ENCODE results near the gene POU6F2. TPM values are rescaled to one million over a fixed set of nuclear protein-coding genes. Genes with fewer than 3 reads are reported as not detected.
"Not testable (repeated sequence)": the region's sequence is repeated elsewhere in the genome, so short reads cannot be mapped to it uniquely, and the experiment has no call there.

POU6F2 gene
- total and polyA plus RNA-seq, 5 donors, result 0.81 to 3.4 (median 2.9) TPM

GRCh38 chr7:38942431-38943051, 35.2 kb upstream of the POU6F2 start:
- WGBS, result 70% methylated on average over 4 of the region's 4 CpGs
- no peak overlapping the region for H3K27ac ChIP-seq (ENCODE audit: low read length)
- intact Hi-C loops (cut with DNase I), result no loop called here

GRCh38 chr7:38947541-38947940, 30.2 kb upstream of the POU6F2 start:
- WGBS, result 92% methylated on average over 4 of the region's 4 CpGs
- intact Hi-C loops (cut with DNase I); H3K4me1 ChIP-seq (ENCODE audit: control insufficient read depth, insufficient read depth, low read length); H3K4me3 ChIP-seq (ENCODE audit: low read length); H3K27ac ChIP-seq (ENCODE audit: low read length); ATAC-seq; H3K9me3 ChIP-seq (ENCODE audit: control insufficient read depth, low read length); DNase-seq; H3K27me3 ChIP-seq (ENCODE audit: control insufficient read depth, insufficient read depth): not testable (repeated sequence)

More at GRCh38 chr7:38942431-38943051, 35.2 kb upstream of the POU6F2 start:
- no peak overlapping the region for H3K4me3 ChIP-seq (ENCODE audit: low read length)
- no peaks in the 10 kb centered on the region for H3K9me3 ChIP-seq (ENCODE audit: control insufficient read depth, low read length)
- H3K4me1 ChIP-seq (ENCODE audit: control insufficient read depth, insufficient read depth, low read length), result no peaks in the 10 kb centered on the region
- no peaks in the 10 kb centered on the region for H3K27me3 ChIP-seq (ENCODE audit: control insufficient read depth, insufficient read depth)
- DNase-seq (no peak), ATAC-seq (no peak)

GRCh38 chr7:38950309-38950708, 27.4 kb upstream of the POU6F2 start:
- Histone ChIP-seq H3K27me3 (ENCODE audit: control insufficient read depth, insufficient read depth) (no peaks in the 10 kb centered on the region), H3K9me3 (ENCODE audit: control insufficient read depth, low read length) (no peaks in the 10 kb centered on the region), H3K4me3 (ENCODE audit: low read length) (no peak overlapping the region), H3K4me1 (ENCODE audit: control insufficient read depth, insufficient read depth, low read length) (no peaks in the 10 kb centered on the region), H3K27ac (ENCODE audit: low read length) (no peak overlapping the region)
- intact Hi-C loops (cut with DNase I), result no loop called here
- ATAC-seq, result no peak
- 66% methylated on average over 1 of the region's 1 CpG for WGBS
- no peak for DNase-seq

GRCh38 chr7:38951213-38951612, 26.5 kb upstream of the POU6F2 start:
- Histone ChIP-seq H3K4me3 (ENCODE audit: low read length) (no peak overlapping the region), H3K27ac (ENCODE audit: low read length) (no peak overlapping the region), H3K27me3 (ENCODE audit: control insufficient read depth, insufficient read depth) (no peaks in the 10 kb centered on the region), H3K9me3 (ENCODE audit: control insufficient read depth, low read length) (no peaks in the 10 kb centered on the region), H3K4me1 (ENCODE audit: control insufficient read depth, insufficient read depth, low read length) (no peaks in the 10 kb centered on the region)
- ATAC-seq (no peak), DNase-seq (no peak)
- 80% methylated on average over 6 of the region's 6 CpGs for WGBS
- intact Hi-C loops (cut with DNase I), result no loop called here

- Histone ChIP-seq H3K9me3 (ENCODE audit: control insufficient read depth, low read length) (no peaks in the 10 kb centered on the region), H3K4me1 (ENCODE audit: control insufficient read depth, insufficient read depth, low read length) (no peaks in the 10 kb centered on the region), H3K27me3 (ENCODE audit: control insufficient read depth, insufficient read depth) (no peaks in the 10 kb centered on the region), H3K27ac (ENCODE audit: low read length) (no peak overlapping the region), H3K4me3 (ENCODE audit: low read length) (no peak overlapping the region)
- 96% methylated on average over 1 of the region's 1 CpG for WGBS
- no peak for ATAC-seq
- no peak for DNase-seq
- intact Hi-C loops (cut with DNase I), result no loop called here
Measured at GRCh38 chr7:38953227-38953626, 24.5 kb upstream of the POU6F2 start.

- H3K4me1 ChIP-seq (ENCODE audit: control insufficient read depth, insufficient read depth, low read length), result no peaks in the 10 kb centered on the region
- DNase-seq (no peak), ATAC-seq (no peak)
- no peak overlapping the region for H3K27ac ChIP-seq (ENCODE audit: low read length)
- intact Hi-C loops (cut with DNase I), result no loop called here
- H3K4me3 ChIP-seq (ENCODE audit: low read length), result no peak overlapping the region
- no peaks in the 10 kb centered on the region for H3K27me3 ChIP-seq (ENCODE audit: control insufficient read depth, insufficient read depth)
- WGBS, result 78% methylated on average over 4 of the region's 4 CpGs
- no peaks in the 10 kb centered on the region for H3K9me3 ChIP-seq (ENCODE audit: control insufficient read depth, low read length)
Measured at GRCh38 chr7:38953971-38954370, 23.7 kb upstream of the POU6F2 start.

- no peak overlapping the region for H3K27ac ChIP-seq (ENCODE audit: low read length)
- H3K4me1 ChIP-seq (ENCODE audit: control insufficient read depth, insufficient read depth, low read length), result no peaks in the 10 kb centered on the region
- 85% methylated on average over 5 of the region's 5 CpGs for WGBS
- intact Hi-C loops (cut with DNase I), result no loop called here
- DNase-seq (no peak), ATAC-seq (no peak)
- no peak overlapping the region for H3K4me3 ChIP-seq (ENCODE audit: low read length)
- H3K9me3 ChIP-seq (ENCODE audit: control insufficient read depth, low read length), result no peaks in the 10 kb centered on the region
- H3K27me3 ChIP-seq (ENCODE audit: control insufficient read depth, insufficient read depth), result no peaks in the 10 kb centered on the region
Measured at GRCh38 chr7:38955892-38956291, 21.8 kb upstream of the POU6F2 start.

GRCh38 chr7:38962028-38962427, 15.7 kb upstream of the POU6F2 start:
- intact Hi-C loops (cut with DNase I), result no loop called here
- Histone ChIP-seq H3K27ac (ENCODE audit: low read length) (no peak overlapping the region), H3K27me3 (ENCODE audit: control insufficient read depth, insufficient read depth) (no peaks in the 10 kb centered on the region), H3K9me3 (ENCODE audit: control insufficient read depth, low read length) (peaks cover 3% of the 10 kb centered on the region), H3K4me1 (ENCODE audit: control insufficient read depth, insufficient read depth, low read length) (no peaks in the 10 kb centered on the region), H3K4me3 (ENCODE audit: low read length) (no peak overlapping the region)
- 88% methylated on average over 1 of the region's 1 CpG for WGBS
- no peak for ATAC-seq
- no peak for DNase-seq

GRCh38 chr7:38964921-38965320, 12.8 kb upstream of the POU6F2 start:
- no peak overlapping the region for H3K4me3 ChIP-seq (ENCODE audit: low read length)
- whole genome bisulfite sequencing, result 65% methylated on average over 1 of the region's 1 CpG
- intact Hi-C loops (cut with DNase I), result no loop called here
- no peak overlapping the region for H3K27ac ChIP-seq (ENCODE audit: low read length)
- H3K27me3 ChIP-seq (ENCODE audit: control insufficient read depth, insufficient read depth), result no peaks in the 10 kb centered on the region
- no peaks in the 10 kb centered on the region for H3K4me1 ChIP-seq (ENCODE audit: control insufficient read depth, insufficient read depth, low read length)
- no peak for ATAC-seq
- no peak for DNase-seq
- peaks cover 3% of the 10 kb centered on the region for H3K9me3 ChIP-seq (ENCODE audit: control insufficient read depth, low read length)

GRCh38 chr7:38973760-38974159, 3.9 kb upstream of the POU6F2 start:
- intact Hi-C loops (cut with DNase I), result no loop called here
- Histone ChIP-seq H3K27ac (ENCODE audit: low read length) (no peak overlapping the region), H3K4me3 (ENCODE audit: low read length) (no peak overlapping the region), H3K9me3 (ENCODE audit: control insufficient read depth, low read length) (no peaks in the 10 kb centered on the region), H3K27me3 (ENCODE audit: control insufficient read depth, insufficient read depth) (peaks cover 4% of the 10 kb centered on the region), H3K4me1 (ENCODE audit: control insufficient read depth, insufficient read depth, low read length) (no peaks in the 10 kb centered on the region)
- 57% methylated on average over 4 of the region's 4 CpGs for WGBS
- DNase-seq (no peak), ATAC-seq (no peak)

GRCh38 chr7:38975944-38976392, 1.7 kb upstream of the POU6F2 start:
- H3K9me3 ChIP-seq (ENCODE audit: control insufficient read depth, low read length), result no peaks in the 10 kb centered on the region
- intact Hi-C loops (cut with DNase I), result no loop called here
- DNase-seq (peak; percentile 10 to 39 (median 33)), ATAC-seq (peak in 1 of 2 donors; percentile 19)
- peak overlapping the region; percentile 19 for H3K4me3 ChIP-seq (ENCODE audit: low read length)
- no peak overlapping the region for H3K27ac ChIP-seq (ENCODE audit: low read length)
- H3K27me3 ChIP-seq (ENCODE audit: control insufficient read depth, insufficient read depth), result peaks cover 4% of the 10 kb centered on the region
- no peaks in the 10 kb centered on the region for H3K4me1 ChIP-seq (ENCODE audit: control insufficient read depth, insufficient read depth, low read length)
- whole genome bisulfite sequencing, result 2% methylated on average over 38 of the region's 38 CpGs

GRCh38 chr7:38978491-38978890, 782 bp downstream of the POU6F2 start:
- intact Hi-C loops (cut with DNase I), result no loop called here
- no peaks in the 10 kb centered on the region for H3K9me3 ChIP-seq (ENCODE audit: control insufficient read depth, low read length)
- WGBS, result 52% methylated on average over 5 of the region's 5 CpGs
- H3K4me1 ChIP-seq (ENCODE audit: control insufficient read depth, insufficient read depth, low read length), result no peaks in the 10 kb centered on the region
- DNase-seq (no peak), ATAC-seq (no peak)
- peaks cover 7% of the 10 kb centered on the region for H3K27me3 ChIP-seq (ENCODE audit: control insufficient read depth, insufficient read depth)
- H3K27ac ChIP-seq (ENCODE audit: low read length), result no peak overlapping the region
- H3K4me3 ChIP-seq (ENCODE audit: low read length), result no peak overlapping the region

Measured in right cardiac atrium (tissue), 5 donors.